NCI-H187 (cell line): Measurements from ENCODE around the gene PTPN9.
"Not testable (repeated sequence)": the region's sequence is repeated elsewhere in the genome, so short reads cannot be mapped to it uniquely, and the experiment has no call there.

Source experiments
- DNase-seq, 2 experiments: peaks; one replicate each; lab custom pipeline; 2025; lab: John Stamatoyannopoulos, UW

PTPN9 gene

DNA sequence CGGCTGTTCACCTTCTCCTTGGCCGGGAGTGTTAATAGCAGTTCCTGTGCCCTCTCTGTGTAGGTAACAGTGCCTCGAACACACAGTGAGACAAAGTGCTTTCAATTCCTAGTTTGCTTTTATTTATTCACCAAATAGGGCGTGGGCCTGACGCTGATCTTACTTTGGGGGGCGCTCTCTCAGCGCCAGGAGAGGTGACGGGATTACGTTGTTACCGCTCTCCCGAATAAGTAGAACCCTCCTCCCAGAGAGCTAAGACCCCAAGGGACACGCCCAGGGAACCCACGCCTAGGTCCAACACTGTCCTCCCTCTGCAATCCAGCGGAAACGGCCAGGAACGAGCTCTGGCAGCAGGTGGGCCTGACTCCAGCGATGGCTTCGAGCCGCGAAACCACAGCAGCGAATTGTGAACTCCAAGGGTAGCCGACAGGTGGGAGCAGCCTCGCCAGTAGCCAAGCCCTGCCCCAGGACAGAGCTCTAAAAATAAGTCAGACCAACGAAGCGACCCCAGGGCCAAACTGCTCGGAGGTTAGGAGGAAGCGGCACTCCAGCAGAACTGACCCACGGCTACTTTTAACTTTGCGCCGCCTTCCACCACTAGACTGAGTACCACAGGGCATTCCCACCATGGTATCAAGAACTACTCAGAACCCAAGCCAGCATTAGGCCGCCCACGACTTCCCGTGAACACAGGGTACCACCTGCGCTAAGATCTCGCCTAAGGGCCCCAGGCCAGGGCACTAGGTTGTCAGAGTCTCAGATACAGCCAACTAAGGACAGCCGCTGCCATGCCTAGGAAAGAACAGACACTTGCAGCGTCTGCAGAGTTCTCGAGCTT lies 126.0 kb downstream of the PTPN9 start:
- no peak for DNase-seq

- no peak for DNase-seq
These were observed 126.7 kb downstream of the PTPN9 start for GRCh38 chr15:75452364-75452864.

DNA sequence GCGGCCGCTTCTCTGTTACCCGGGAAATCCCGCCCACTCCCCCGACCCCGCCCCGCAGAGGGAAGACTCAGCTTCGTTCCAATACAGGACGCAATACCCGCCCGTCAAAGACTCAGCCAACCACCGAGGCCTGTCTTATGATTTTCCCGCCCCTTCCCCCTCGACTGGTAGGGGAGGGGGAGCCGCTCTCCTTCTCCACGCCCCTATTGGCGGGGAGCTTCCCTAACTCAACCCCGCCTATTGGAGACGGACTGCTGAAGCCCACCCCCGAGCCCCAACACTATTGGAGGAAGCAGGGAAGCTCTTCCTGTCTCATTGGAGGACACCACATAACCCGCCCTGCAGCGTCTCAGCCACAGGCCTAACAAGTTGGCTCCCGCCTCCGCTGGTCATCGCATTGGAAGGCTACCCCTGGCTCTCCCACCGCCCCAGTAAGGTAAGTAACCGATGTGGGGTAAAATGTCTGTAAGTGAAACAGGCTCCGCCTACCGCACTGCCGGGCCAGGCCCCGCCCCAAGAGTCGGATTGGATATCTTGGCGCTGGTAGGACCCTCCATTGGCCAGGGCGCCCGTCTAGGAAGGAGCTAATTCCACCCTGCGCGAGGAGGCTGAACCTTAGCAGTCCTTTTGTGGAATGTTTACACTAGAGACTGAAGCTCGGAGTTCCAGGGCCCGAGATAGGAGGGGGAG lies 127.3 kb downstream of the PTPN9 start, which contains the start of gene SIN3A:
TSS of gene SIN3A (minus strand) at position 17 of the 690 bp plus-strand sequence. CDS start 21,315 bp downstream, outside the sequence.
- DNase-seq = peak; percentile 89 to 95

GRCh38 chr15:75451202-75451673 lies 127.9 kb downstream of the PTPN9 start:
- no peak for DNase-seq

DNA sequence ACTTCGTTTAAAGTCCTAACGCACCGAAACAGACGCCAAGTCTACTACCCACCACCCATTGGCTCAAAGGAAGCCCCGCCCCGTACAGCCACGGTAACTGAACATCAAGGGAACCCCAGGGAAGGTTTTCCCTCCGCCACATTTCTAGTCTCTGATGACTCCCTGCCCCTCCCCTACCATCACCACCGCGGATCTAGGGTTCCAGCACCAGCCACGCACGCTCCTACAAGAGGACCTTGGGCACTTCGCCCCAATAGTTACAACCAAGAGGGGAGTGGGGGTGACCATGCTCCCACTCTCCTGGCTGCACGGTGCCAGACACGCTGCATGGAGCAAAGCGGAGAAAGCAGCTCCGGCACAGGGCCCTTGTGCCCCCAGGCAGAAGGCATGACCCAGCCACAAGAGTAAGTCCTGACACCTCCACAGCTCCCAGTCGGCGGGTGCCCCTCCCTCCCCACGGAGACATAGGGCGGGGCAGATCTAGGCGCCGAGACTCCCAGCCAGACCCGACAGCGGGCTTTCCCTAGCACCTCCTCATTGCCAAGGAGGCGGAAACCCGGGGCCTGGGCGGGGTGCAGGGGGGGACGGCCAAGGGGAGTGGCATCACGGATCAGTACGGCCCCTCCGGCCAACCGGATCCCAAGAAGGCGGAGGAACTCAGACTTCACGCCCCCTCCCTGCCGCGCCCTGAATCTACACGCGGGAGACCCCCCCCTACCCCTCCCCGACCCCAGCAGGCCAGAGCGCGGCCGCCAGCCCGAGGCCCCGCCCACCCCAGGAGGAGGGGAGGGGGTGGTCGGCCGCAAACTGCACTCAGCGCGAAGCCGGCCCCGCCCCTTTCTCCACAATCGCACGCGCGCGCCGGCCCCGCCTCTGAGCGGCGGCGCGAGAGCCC lies 128.6 kb downstream of the PTPN9 start:
- peak; percentile 88 to 93 for DNase-seq

- DNase-seq = no peak
These were observed 129.4 kb downstream of the PTPN9 start for GRCh38 chr15:75449585-75450306.

GRCh38 chr15:75448171-75448570 lies 130.9 kb downstream of the PTPN9 start:
- not testable (repeated sequence) for DNase-seq

- DNase-seq = no peak
These were observed 133.0 kb downstream of the PTPN9 start for GRCh38 chr15:75446151-75446550.

DNA sequence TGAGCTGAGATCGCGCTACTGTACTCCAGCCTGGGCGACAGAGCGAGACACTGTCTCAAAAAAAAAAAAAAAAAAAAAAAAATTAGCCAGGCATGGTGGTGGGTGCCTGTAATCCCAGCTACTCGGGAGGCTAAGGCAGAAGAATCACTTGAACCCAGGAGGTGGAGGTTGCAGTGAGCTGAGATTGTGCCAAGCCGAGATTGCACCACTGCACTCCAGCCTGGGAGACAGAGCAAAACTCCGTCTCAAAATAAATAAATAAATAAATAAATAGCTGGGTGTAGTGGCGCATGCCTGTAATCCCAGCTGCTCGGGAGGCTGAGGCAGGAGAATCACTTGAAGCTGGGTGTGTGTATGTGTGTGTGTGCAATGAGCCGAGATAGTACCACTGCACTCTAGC lies 133.8 kb downstream of the PTPN9 start:
- DNase-seq = not testable (repeated sequence)

- not testable (repeated sequence) for DNase-seq
These were observed 135.1 kb downstream of the PTPN9 start for GRCh38 chr15:75443972-75444453.

DNA sequence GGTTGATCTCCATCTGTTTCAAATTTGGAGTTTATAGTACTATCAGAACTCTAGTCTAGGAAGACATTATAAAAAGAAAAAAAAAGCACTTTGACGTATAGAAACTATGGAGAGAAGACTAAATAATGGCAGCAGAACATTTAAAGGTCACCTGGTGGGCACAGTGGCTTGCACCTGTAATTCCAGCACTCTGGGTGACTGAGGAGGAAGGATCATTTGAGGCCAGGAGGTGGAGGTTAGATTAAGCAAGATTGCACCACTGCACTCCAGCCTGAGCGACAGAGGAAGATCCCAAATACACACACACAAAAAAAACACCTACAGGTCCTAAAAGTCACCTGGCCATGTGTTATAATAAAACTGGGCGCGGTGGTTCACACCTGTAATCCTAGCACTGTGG lies 141.4 kb downstream of the PTPN9 start:
- DNase-seq = no peak

DNA sequence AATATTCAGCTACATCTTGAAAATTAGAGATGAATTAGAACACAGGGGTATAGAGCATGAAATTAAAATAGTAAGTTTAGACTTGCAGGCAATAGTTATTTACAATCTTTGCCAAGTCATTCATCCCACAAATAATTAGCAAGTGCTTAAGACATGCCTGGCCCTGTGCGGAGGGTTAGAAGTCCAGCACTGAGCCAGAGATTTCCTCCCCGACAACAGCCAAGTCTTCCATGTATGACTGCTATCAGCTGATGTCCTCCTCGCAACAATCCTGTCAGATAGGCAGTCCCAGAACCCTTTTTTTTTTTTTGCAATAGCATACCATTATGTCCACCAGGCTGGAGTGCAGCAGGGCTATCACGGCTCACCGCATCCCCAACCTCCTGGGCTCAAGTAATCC lies 142.2 kb downstream of the PTPN9 start:
- DNase-seq = no peak

GRCh38 chr15:75431682-75432081 lies 147.4 kb downstream of the PTPN9 start:
- no peak for DNase-seq

DNA sequence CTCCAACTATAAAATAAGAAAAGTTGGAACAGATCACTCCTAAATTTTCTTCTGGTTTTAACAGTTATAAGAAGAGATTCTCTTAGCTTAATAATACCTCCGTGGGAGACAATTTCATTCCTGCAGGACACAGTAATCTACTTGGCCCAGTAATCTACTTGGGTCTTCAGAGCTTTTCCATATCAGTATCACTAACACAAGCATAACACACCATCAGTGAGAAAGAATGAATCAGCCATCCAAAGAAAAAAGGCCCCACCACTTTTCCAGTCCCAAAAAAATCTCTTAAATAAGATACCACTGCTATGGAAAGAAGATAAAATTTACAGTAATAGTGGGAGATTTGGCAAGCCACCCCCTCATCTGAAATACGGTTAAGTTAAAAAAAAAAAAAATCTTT lies 147.8 kb downstream of the PTPN9 start:
- DNase-seq = no peak

DNA sequence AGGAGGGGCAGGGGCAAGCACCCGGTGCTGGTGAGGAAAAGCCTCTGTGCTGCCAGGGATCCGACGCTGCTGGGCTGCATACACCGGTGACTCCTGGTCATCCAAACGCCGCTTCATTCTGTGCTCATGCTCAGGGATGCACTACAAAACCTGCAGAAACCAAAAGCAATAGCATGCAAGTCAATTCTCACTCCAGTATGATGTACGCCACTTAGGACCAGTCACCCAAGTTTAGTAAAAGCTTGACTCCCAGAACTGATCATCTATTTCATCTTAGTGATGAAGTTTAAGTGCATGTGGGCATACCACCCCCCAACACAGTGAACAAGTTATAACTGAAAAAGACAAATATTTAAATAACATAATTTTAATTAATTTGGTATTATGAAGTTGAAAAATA lies 148.9 kb downstream of the PTPN9 start:
- DNase-seq = no peak

DNA sequence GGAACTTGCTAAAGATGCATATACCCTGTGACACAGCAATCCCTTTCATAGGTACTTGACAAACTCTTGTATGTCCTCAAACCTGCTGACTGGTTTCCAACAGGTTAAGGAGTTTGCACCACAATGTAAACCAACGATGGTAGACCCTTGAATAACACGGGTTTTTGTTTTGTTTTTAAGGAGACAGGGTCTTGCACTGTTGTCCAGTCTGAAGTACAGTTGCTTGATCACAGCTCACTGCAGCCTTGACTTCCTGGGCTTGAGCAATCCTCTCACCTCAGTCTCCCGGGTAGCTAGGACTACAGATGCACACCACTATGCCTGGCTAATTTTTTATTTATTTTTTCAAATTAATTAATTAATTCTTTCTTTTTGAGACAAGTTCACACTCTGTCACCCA lies 151.0 kb downstream of the PTPN9 start:
- no peak for DNase-seq

DNA sequence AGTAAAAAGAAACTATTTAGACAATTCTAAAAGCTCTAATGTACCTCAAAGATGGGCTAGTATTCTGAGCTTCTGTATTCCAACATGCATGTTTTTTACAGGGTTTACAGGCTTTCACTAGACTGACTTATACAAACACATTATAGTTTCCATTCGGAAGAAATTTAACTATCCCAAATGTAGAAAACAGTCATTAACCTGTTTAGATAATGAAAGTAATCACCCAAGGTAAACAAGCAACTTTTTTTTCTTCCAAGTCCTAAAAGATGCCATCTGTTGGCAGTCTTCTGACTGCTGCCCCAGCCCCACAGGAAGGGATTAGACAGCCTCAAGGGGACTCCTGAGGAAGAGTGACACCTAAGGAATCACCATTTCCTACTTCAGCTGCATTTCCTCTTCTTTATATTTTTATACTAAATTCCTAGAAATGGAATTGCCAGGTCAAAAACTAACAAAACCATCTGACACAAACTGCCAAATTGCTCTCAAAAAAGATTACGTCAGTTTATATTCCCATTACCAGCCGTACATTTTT lies 153.1 kb downstream of the PTPN9 start:
- no peak for DNase-seq

DNA sequence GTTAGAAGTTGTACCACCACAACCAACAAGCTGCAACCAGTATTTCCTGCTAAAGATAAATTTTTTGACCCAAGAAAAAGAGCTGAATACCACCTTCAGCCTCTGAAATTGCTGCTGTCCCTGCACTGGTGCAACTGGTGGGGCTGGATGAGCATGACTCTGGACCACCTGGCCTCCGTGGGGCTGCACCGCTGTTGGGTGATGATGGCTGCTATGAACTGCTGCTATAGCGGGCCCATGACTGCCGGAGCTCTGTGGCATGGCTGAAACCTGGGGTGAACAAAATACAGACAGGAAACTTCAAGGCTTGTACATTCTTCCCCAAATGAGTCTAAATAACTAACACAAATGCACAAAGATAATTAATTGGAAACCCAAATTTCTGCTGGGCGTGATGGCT lies 156.6 kb downstream of the PTPN9 start:
- no peak for DNase-seq

DNA sequence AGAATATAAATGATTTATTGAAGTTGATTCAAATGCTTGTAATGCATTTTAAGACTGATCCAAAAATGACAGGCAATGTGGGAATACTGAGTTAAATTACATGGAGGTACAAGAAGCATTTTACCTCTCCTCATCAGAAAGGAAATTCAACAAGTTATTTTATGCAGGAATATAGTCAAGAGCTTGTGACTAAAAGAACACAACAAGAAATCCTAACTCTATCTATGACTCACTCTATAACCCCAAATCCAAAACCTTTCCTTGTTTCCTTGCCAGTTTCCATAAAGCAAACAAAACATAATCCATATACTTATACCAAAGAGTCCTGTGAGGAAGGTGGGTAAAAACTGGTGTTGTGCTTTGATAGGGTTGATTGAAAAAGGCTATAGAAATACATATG lies 158.4 kb downstream of the PTPN9 start:
- DNase-seq = no peak

GRCh38 chr15:75416584-75416983 lies 162.5 kb downstream of the PTPN9 start:
- DNase-seq = no peak
